ENCODE data around the gene ENOPH1.
A peak's percentile ranks its signal among the peaks of the same experiment; 100 is the strongest.

The ENOPH1 gene

GRCh38 chr4:82422616-82423015, 7.8 kb upstream of the ENOPH1 start:
- DNase-seq, result no peak
- Histone ChIP-seq H3K9me3 (ENCODE audit: severe bottlenecking) (no peaks in the 10 kb centered on the region), H3K4me3 (ENCODE audit: low read depth, low read length) (no peak overlapping the region), H3K27ac (no peak overlapping the region), H3K27me3 (ENCODE audit: insufficient read depth, low read depth, severe bottlenecking) (no peaks in the 10 kb centered on the region), H3K36me3 (peaks cover 44% of the 10 kb centered on the region)
- TF ChIP-seq, protein P1, sequence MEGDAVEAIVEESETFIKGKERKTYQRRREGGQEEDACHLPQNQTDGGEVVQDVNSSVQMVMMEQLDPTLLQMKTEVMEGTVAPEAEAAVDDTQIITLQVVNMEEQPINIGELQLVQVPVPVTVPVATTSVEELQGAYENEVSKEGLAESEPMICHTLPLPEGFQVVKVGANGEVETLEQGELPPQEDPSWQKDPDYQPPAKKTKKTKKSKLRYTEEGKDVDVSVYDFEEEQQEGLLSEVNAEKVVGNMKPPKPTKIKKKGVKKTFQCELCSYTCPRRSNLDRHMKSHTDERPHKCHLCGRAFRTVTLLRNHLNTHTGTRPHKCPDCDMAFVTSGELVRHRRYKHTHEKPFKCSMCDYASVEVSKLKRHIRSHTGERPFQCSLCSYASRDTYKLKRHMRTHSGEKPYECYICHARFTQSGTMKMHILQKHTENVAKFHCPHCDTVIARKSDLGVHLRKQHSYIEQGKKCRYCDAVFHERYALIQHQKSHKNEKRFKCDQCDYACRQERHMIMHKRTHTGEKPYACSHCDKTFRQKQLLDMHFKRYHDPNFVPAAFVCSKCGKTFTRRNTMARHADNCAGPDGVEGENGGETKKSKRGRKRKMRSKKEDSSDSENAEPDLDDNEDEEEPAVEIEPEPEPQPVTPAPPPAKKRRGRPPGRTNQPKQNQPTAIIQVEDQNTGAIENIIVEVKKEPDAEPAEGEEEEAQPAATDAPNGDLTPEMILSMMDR (IDR thresholded peaks at IDR 0.05; ENCODE audit: low read depth, low read length), result no peak

DNA sequence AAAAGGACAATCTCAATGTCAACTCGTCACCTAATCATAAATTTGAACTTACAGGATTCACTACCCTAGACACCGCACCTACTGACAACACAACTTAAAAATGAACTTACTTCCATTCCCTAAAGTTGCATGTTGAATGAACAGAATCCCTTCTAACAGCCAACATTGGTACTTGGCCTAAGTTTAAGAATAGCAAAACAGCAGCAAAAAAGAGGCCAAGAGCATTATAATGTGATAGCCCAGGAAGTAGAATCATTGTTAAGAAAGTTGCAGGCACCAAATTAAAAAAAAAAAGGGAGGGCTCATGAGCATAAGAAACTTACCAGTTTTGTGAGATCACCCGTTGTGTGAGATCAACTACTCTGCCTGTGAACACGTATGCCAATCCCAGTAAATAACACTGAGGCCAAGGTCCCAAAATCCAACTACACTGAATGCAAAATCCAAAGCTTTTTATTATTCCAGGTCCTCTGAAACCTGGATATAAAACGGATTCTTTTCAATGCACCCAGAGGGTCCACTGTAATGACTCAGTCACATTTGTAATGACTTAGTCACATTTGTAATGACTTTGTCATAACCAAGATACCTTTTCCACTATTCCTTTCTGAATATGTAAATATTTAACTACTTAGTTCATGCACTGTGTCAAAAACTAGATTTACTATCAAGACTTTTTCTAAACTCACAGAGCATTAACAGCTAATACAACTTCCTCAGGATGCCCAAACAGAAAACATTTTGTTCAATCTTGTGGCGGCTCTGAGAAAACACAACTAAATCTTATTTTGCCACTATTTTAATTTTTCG, 6.9 kb upstream of the ENOPH1 start:
- H3K27ac ChIP-seq, result no peak overlapping the region

DNA sequence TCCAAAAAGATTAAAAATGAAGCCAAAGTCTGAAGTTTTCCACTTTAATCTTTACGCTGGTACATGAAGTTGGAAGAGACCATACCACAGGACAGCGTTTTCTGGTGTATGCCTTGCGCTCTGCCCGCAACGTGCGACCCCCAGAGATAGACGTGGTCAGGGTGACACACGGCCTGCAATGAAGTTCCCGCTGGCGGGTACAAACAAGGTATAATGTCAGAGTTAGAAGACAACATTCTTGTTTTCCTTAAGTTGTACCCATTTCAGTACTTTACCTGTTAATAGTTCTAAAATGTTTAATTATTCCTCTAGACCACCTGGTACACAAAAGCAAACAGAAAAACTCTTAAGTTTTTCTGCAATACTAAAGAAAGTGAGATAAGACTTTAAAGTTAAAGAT, 4.9 kb upstream of the ENOPH1 start:
- TF ChIP-seq, protein P1 (IDR thresholded peaks at IDR 0.05; ENCODE audit: low read depth, low read length), result no peak
- H3K36me3 ChIP-seq, result peaks cover 64% of the 10 kb centered on the region
- no peak overlapping the region for H3K4me3 ChIP-seq (ENCODE audit: low read depth, low read length)
- H3K27me3 ChIP-seq (ENCODE audit: insufficient read depth, low read depth, severe bottlenecking), result no peaks in the 10 kb centered on the region
- no peaks in the 10 kb centered on the region for H3K9me3 ChIP-seq (ENCODE audit: severe bottlenecking)
- DNase-seq, result no peak
- no peak overlapping the region for H3K27ac ChIP-seq

More for the DNA sequence above, 6.9 kb upstream of the ENOPH1 start:
- TF ChIP-seq, protein P1 (IDR thresholded peaks at IDR 0.05; ENCODE audit: low read depth, low read length), result no peak
- no peak overlapping the region for H3K4me3 ChIP-seq (ENCODE audit: low read depth, low read length)
- peaks cover 52% of the 10 kb centered on the region for H3K36me3 ChIP-seq
- no peaks in the 10 kb centered on the region for H3K27me3 ChIP-seq (ENCODE audit: insufficient read depth, low read depth, severe bottlenecking)
- no peak for DNase-seq
- H3K9me3 ChIP-seq (ENCODE audit: severe bottlenecking), result no peaks in the 10 kb centered on the region

DNA sequence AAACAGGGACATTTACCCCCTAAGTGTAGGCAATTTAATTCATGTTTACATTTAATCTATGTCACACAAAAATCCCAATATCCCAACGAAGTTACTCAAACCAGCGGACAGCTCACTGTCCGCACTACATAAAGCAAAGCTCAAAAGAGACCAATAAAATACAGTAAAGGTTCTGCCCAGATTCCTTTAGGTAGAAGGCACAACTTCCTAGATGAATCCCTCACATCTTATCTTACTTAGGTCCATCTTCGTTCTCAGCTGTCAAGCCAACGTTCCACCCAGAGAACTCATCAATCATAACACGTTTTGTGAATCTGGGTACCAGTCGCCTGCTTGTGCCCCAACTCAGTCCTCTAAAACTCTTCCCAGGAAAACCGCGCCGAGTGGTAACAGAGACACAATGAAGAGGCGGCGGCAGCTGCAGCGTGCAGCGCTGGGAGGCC, 1.8 kb upstream of the ENOPH1 start:
- Histone ChIP-seq H3K4me3 (ENCODE audit: low read depth, low read length) (peak overlapping the region; percentile 95), H3K9me3 (ENCODE audit: severe bottlenecking) (no peaks in the 10 kb centered on the region), H3K27ac (peak overlapping the region; percentile 100), H3K27me3 (ENCODE audit: insufficient read depth, low read depth, severe bottlenecking) (no peaks in the 10 kb centered on the region), H3K36me3 (peaks cover 78% of the 10 kb centered on the region)
- DNase-seq, result no peak
- TF ChIP-seq, protein P1 (IDR thresholded peaks at IDR 0.05; ENCODE audit: low read depth, low read length), result no peak

DNA sequence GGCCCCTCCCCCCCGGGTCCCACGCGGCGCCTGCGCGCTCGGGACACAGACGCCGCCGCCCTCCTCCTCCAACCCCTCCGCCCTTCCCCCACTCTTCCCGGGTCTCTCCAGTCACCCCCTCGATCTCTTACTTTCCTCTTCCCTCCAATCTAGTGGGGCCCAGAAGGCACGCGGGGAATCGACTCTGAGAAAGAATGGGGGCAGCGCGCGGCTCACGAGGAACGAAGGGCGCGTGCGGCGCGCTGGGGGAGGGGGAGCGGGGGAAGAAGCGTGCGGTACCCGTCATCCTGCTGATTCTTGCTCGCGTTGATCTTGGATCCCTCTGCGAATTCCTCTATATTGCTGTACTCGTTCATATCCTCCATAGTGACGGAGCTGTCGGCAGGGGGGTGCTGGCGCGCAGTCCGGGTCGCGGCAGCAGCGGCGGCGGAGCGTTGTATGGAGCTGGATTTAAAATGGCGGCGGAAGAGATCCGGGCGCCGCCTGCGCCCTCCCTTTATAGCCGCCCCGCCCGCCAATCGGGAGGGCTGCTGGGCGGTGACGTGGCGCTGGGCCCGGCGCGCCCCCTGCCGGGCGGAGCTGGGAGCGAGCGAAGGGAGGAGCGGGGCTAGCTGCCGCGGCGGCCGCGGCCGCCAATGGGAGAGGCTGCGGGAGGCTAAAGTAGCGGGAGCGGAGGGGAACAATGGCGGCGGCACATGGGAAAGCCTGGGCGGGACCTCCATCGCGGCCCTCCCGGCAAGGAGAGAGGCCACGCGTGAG, 1.2 kb upstream of the ENOPH1 start:
- Histone ChIP-seq H3K36me3 (peaks cover 78% of the 10 kb centered on the region), H3K27ac (peak overlapping the region; percentile 100), H3K4me3 (ENCODE audit: low read depth, low read length) (peak overlapping the region; percentile 95), H3K27me3 (ENCODE audit: insufficient read depth, low read depth, severe bottlenecking) (no peaks in the 10 kb centered on the region), H3K9me3 (ENCODE audit: severe bottlenecking) (no peaks in the 10 kb centered on the region)
- DNase-seq, result peak; percentile 91
- TF ChIP-seq, protein P1 (IDR thresholded peaks at IDR 0.05; ENCODE audit: low read depth, low read length), result peak; percentile 75

Measured in WERI-Rb-1 (cell line).